Glutamatergic neuron (in vitro differentiated cells): ENCODE measurements around the gene CATSPERB. TPM values are rescaled to one million over a fixed set of nuclear protein-coding genes. Genes with fewer than 3 reads are reported as not detected.
"Not testable (repeated sequence)": the region's sequence is repeated elsewhere in the genome, so short reads cannot be mapped to it uniquely, and the experiment has no call there.

Source experiments
- DNase-seq: peaks from one replicate; pipeline ENCODE4 v3.0.0; 2022
- H3K27ac Mint-ChIP-seq: one replicate; pipeline ENCODE4 v1.8.0; 2020; ENCODE audit warnings: mild to moderate bottlenecking, mixed read lengths, inconsistent platforms; ENCODE audit not compliant: unreplicated experiment
- H3K27me3 Mint-ChIP-seq: one replicate; pipeline ENCODE4 v1.8.0; 2020; ENCODE audit warnings: mild to moderate bottlenecking, moderate library complexity, mixed read lengths, inconsistent platforms; ENCODE audit not compliant: unreplicated experiment
- H3K36me3 Mint-ChIP-seq: one replicate; pipeline ENCODE4 v1.8.0; 2020; ENCODE audit warnings: mild to moderate bottlenecking, mixed read lengths, inconsistent platforms; ENCODE audit not compliant: unreplicated experiment
- H3K4me1 Mint-ChIP-seq: one replicate; pipeline ENCODE4 v1.8.0; 2020; ENCODE audit warnings: mild to moderate bottlenecking, low read depth, mixed read lengths, inconsistent platforms; ENCODE audit not compliant: unreplicated experiment
- H3K4me3 Mint-ChIP-seq: one replicate; pipeline ENCODE4 v1.8.0; 2020; ENCODE audit warnings: mild to moderate bottlenecking, mixed read lengths, inconsistent platforms; ENCODE audit not compliant: unreplicated experiment
- H3K9me3 Mint-ChIP-seq: one replicate; pipeline ENCODE4 v1.8.0; 2020; ENCODE audit warnings: mild to moderate bottlenecking, moderate library complexity, mixed read lengths, inconsistent platforms; ENCODE audit not compliant: unreplicated experiment
- total RNA-seq: library from RNA; stranded (reverse); fragmentation: NEBNext Ultra II Directional; extraction: Animal tissue kit (Norgen Biotek cat#: 25700); gene quantifications from one replicate; pipeline ENCODE4 v1.2.1, GENCODE V29; 2021; ENCODE audit not compliant: unreplicated experiment
- TF ChIP-seq, protein P1 (sequence below): fragments of 200-600 bp; sonication (generic); IDR thresholded peaks from one replicate; pipeline ENCODE4 v1.5.0; 2021; ENCODE audit not compliant: partially characterized antibody, unreplicated experiment

CATSPERB gene
- total RNA-seq, 1 donor from 2014 or later = not detected

DNA sequence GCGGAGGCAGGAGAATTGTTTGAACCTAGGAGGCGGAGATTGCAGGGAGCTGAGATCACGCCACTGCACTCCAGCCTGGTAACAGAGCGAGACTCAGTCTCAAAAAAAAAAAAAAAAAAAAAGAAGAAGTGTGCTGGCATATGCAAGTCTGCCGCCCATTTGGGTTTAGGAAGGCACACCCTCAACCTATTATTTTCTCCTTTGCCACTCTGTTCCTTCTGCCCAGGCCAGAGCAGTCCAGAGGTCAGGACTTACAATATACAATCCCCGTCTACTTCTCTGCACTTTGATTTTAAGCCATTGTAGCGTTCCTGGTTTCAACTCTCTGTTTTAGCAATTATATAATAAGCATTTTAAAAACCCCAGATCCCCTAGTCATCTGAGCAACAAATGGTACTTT is 39.8 kb downstream of the CATSPERB start:
- H3K4me3 Mint-ChIP-seq = no peak overlapping the region
- TF ChIP-seq, protein P1, sequence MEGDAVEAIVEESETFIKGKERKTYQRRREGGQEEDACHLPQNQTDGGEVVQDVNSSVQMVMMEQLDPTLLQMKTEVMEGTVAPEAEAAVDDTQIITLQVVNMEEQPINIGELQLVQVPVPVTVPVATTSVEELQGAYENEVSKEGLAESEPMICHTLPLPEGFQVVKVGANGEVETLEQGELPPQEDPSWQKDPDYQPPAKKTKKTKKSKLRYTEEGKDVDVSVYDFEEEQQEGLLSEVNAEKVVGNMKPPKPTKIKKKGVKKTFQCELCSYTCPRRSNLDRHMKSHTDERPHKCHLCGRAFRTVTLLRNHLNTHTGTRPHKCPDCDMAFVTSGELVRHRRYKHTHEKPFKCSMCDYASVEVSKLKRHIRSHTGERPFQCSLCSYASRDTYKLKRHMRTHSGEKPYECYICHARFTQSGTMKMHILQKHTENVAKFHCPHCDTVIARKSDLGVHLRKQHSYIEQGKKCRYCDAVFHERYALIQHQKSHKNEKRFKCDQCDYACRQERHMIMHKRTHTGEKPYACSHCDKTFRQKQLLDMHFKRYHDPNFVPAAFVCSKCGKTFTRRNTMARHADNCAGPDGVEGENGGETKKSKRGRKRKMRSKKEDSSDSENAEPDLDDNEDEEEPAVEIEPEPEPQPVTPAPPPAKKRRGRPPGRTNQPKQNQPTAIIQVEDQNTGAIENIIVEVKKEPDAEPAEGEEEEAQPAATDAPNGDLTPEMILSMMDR = no peak
- no peaks in the 10 kb centered on the region for H3K4me1 Mint-ChIP-seq
- no peak for DNase-seq
- H3K27me3 Mint-ChIP-seq = no peaks in the 10 kb centered on the region
- peaks cover 14% of the 10 kb centered on the region for H3K36me3 Mint-ChIP-seq
- no peak overlapping the region for H3K27ac Mint-ChIP-seq
- peaks cover 5% of the 10 kb centered on the region for H3K9me3 Mint-ChIP-seq

DNA sequence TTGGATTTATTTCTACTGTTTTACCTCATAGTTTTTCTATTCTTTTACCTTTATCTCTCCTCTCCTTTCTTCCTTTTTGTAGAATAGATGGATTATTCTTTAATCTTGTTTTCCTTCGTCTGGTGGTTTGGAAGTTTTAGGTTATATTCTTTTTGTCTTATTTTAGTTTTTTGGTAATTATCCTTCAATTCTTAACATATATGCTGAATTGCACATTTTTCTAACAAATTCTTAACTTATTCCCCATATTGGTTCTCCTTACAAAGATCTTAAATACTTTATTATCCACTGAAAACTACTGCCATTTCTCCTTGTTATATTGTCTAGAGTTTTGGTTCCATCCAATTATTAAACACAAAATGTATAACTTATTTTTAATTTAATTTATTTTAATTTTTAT is 42.3 kb downstream of the CATSPERB start:
- DNase-seq = no peak
- TF ChIP-seq, protein P1 = no peak
- H3K9me3 Mint-ChIP-seq = peaks cover 3% of the 10 kb centered on the region
- H3K4me1 Mint-ChIP-seq = no peaks in the 10 kb centered on the region
- peaks cover 14% of the 10 kb centered on the region for H3K36me3 Mint-ChIP-seq
- no peak overlapping the region for H3K27ac Mint-ChIP-seq
- no peak overlapping the region for H3K4me3 Mint-ChIP-seq
- H3K27me3 Mint-ChIP-seq = no peaks in the 10 kb centered on the region

DNA sequence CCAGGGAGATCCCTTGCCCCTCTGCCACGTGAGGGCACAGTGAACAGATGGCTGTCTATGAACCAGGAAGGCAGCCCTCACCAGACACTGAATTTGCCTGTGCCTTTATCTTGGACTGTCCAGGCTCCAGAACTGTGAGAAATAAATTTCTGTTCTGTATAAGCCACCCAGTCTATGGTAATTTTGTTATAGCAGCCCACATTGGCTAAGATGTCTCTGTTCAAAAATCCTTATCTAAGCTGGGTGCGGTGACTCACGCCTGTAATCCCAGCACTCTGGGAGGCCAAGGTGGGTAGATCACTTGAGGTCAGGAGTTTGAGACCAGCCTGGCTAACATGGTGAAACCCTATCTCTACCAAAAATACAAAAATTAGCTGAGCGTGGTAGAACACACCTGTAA is 44.5 kb downstream of the CATSPERB start:
- peaks cover 14% of the 10 kb centered on the region for H3K36me3 Mint-ChIP-seq
- H3K9me3 Mint-ChIP-seq, H3K4me3 Mint-ChIP-seq, DNase-seq, H3K27me3 Mint-ChIP-seq, H3K4me1 Mint-ChIP-seq, H3K27ac Mint-ChIP-seq: not testable (repeated sequence)

DNA sequence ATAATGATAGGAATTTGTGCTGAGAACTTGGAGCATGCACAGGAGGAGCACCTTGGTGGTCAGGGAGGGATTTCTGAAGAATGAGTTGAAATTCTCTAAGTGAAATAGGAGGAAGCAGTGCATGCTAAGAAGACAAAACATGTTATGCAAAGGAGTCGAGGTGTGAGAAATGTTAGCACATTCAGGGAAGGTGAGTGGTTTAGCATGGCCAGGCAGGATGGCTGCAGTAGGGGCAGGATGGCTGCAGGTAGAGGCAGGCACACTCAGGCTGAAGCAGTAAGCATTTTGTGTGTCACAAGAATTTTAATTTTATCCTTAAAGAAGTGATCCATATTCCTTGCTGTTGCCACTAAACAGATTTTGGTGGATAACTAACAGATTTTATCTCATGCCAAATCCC is 46.3 kb downstream of the CATSPERB start:
- peaks cover 3% of the 10 kb centered on the region for H3K9me3 Mint-ChIP-seq
- no peak overlapping the region for H3K4me3 Mint-ChIP-seq
- peaks cover 2% of the 10 kb centered on the region for H3K27me3 Mint-ChIP-seq
- H3K4me1 Mint-ChIP-seq = no peaks in the 10 kb centered on the region
- peaks cover 13% of the 10 kb centered on the region for H3K36me3 Mint-ChIP-seq
- no peak for DNase-seq
- TF ChIP-seq, protein P1 = no peak
- no peak overlapping the region for H3K27ac Mint-ChIP-seq

DNA sequence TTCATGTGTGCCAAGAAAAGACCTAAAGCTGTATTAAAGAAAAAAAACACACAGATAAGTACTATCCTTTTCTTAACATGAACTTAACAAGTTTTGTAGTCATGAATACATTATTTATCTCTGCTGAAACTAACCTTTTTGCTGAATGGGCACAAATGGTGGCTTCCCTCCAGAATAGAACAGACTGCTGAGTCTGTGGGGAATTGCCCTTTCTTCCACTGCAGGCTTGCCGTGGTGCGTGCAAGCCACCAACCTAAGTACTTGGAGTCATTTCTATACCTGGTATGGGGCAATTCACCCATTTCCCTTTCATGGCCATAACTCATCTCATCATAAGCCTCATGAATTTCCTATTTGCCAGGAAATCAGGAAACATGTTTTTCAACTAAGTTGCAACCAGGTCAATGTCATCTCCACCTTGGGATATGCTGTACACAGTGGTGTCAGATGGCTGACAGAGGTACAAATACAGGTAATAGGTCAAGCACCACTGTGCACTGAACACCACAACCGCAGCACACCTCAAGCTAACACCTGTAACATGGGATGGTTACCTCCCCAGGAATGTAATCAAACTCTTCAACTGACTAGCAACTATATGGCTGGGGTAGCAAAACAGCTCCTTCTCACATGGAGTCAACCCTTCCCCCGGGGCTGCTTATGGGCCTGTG is 49.9 kb downstream of the CATSPERB start:
- H3K9me3 Mint-ChIP-seq = peaks cover 4% of the 10 kb centered on the region
- H3K4me3 Mint-ChIP-seq = no peak overlapping the region
- no peaks in the 10 kb centered on the region for H3K4me1 Mint-ChIP-seq
- TF ChIP-seq, protein P1 = no peak
- DNase-seq = no peak
- peaks cover 2% of the 10 kb centered on the region for H3K27me3 Mint-ChIP-seq
- peaks cover 3% of the 10 kb centered on the region for H3K36me3 Mint-ChIP-seq
- H3K27ac Mint-ChIP-seq = no peak overlapping the region
